ENCODE measurements around the gene SAXO1.

DNA sequence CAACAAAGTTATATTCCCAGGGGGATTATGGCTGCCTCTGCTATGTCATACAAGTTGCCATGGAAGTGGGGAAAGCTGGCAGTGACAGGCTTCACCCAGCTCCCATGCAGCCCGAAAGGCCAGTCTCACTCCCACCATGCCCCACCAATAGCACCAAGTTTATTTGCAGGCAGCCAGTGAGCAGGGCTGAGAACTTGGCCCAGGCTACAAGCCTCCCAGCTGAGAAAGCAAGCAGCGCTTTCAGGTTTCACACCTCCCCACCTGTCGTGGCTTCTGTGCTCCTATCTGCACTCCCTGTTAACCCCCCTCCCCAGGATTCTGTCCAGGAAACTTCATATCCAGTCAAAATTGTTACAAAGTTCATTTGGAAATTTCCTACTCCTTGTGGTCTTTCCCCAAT, 155.0 kb downstream of the SAXO1 start:
- TF ChIP-seq POLR2AphosphoS5 (IDR thresholded peaks at IDR 0.05; ENCODE audit: low read depth, low read length): no peak
- TF ChIP-seq TAF1 (IDR thresholded peaks at IDR 0.05; ENCODE audit: borderline replicate concordance, low read depth, low read length): no peak

Measured in GM12892 (cell line).